ENCODE results near the gene ZNF618.

The ZNF618 gene

DNA sequence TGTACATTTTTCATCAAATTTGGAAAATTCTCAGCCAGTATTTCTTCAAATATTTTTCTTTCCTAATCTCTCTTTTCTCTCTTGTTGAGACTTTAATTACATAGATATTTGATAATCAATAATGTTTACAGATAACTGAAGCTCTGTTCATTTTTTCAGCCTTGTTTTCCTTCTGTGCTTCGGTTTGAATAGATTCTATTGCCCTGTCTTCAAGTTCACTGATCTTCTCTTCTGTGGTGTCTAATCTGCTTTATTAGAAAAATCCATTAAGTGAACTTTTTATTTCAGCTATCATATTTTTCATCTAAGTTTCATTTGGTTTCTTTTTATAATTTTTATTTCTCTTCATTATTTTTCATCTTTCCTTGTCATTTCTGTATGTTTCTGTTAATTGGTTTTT lies 147.9 kb downstream of the ZNF618 start:
- DNase-seq (ENCODE audit: low read depth in 2 of 2) = no peak

- no peak for DNase-seq (ENCODE audit: low read depth in 2 of 2)
Measured at GRCh38 chr9:114025196-114025753, 149.2 kb downstream of the ZNF618 start.

DNA sequence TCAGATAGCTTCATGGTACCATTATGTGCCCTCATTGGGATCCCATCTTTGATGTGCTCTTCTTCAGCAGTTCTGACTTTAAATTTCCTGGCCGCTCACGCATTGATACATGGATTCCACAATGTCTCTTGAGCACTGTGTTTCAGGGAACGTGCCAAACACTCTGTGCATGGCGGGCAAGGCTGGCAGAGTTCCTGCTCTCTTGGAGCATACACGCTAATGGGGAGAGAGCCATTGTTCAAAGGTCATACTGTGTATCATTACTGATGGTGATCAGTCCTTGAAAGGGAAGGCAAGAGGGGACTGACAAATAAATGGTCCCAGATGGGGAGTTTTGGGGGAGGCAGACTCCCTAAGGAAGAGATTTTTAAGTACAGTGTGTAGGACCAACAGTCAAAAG lies 149.7 kb downstream of the ZNF618 start:
- no peak for DNase-seq (ENCODE audit: low read depth in 2 of 2)

- DNase-seq (ENCODE audit: low read depth in 2 of 2) = no peak
Measured at GRCh38 chr9:114026335-114026734, 150.2 kb downstream of the ZNF618 start.

DNA sequence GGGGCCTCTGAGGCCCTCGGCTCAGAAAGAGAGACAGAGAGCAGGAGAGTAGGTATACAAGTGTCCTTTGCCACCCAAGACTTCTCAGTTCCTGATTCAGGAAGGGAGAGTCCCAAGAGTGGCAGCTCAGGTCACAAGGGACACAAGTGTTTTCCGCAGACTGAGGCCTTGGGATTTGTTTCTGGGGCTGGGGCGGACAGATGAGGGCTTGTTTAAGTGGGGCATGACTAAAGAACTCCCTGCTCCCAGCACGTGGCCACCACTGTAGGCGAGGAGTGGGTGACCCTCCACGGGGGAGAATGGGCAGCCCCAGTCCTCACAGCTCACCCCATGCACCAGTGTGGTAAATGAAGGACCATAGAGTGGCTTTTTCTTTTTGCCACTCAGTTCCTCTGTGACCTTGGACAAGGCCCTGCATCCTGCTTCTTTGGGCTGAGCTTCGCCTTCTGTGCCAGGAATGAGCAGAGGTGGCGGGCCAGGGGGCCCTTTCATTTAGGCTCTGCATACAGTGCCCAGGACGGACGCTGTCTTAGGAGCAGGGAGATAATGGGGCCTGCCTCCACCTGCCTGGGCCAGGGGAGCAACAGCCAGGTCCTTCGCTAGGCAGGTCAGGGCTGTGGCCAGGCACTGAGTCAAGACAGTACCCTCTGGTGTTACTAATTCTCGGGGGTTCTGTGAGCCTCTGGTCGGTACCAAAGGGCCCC lies 151.2 kb downstream of the ZNF618 start:
- no peak for DNase-seq (ENCODE audit: low read depth in 2 of 2)

DNA sequence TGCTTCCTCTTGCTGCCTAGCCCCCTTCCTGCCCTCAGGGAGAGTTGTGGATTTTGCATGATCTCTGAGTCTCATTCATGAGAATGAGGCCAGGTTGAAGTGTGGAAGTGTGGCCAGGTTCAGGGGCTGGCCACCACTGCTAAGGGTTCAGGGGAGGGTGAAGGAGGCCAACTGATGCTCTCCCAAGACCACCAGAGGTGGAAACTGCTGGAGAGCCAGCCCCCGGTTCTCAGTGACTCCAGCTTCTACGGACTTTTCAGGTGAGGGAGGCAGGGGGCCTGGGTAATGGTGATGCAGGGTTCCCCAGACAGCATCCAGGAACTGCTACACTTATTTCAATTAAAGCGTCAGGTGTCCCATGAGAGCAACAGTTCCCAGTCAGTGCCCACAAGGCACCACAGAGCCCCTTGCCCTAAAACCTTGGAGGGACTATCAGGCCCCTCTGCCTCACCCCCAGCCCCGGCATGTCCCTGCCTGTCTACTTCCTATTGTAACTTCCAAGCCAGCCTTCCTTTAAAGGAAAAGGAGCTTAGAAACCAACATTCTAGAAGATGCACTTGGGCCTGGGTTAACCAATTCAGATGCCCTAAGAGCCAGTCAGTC lies 151.9 kb downstream of the ZNF618 start:
- no peak for DNase-seq (ENCODE audit: low read depth in 2 of 2)

GRCh38 chr9:114028646-114029045 lies 152.5 kb downstream of the ZNF618 start:
- no peak for DNase-seq (ENCODE audit: low read depth in 2 of 2)

DNA sequence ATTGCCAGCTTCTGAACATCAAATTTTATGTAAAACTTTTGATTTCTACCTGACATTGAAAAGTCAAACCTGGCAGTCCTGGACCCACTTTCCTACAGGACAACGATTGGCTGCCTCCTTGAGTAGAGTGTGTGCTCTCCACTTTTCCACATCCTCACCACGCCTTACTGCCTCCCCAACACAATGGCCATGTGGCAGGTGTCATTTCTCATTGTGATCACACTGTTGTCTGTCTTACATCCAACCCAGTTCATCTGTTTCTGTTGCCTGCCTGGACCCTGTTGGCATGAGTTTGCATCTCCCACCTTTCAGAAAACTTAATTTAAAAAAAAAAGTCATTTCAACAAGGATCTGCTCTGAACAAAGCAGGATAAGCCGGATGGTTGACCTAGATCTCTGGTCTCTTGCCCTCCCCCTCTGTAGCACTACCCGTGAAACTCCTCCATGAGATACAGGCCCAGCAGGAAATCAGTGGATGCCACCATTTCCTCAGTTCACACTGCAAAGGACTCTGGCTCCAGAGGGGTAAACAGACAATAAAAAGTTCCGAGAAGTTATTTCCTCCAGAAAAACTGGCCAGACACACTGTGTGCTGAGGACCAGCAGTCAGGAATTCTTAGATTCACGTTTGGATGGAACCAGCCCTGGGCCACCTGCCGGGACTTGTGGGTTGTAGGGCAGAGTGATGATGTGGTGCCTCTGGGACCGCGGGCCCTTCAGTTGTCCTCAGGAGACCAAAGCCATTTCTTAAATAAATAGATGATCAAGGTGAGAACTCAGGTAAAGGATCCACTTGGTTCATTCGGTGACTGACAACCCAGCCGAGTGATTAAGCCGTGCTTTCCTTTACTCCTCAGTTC lies 153.4 kb downstream of the ZNF618 start:
- DNase-seq (ENCODE audit: low read depth in 2 of 2) = no peak

GRCh38 chr9:114030364-114030763 lies 154.3 kb downstream of the ZNF618 start:
- no peak for DNase-seq (ENCODE audit: low read depth in 2 of 2)

DNA sequence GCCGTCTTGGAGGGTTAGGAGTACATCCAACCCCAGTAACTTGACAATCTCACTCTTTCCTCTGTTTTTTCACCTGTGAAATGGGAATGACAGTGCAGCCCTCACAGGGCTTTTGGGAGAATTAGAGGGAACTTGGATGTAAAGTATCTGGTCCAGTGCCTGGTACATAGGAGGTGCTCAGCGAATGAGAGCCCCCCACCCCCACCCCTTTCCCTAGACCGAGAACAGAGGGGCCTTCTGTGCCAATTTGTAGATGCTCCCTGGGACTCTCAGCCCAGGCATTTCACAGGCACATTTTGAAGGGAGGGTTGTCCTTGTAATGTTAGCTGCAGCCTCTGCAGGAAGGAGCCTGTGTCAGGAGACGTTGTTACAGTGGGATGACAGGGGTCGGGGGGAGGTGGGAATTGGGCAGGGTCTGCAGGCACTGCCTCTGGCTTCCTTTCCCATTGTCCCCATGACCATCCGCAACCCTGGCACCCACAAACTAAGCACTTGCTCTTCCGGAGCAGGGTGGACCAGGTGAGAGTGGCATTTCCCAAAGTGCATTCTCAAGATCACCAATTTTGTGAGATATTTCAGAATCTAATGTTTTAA lies 155.0 kb downstream of the ZNF618 start:
- DNase-seq (ENCODE audit: low read depth in 2 of 2) = no peak

DNA sequence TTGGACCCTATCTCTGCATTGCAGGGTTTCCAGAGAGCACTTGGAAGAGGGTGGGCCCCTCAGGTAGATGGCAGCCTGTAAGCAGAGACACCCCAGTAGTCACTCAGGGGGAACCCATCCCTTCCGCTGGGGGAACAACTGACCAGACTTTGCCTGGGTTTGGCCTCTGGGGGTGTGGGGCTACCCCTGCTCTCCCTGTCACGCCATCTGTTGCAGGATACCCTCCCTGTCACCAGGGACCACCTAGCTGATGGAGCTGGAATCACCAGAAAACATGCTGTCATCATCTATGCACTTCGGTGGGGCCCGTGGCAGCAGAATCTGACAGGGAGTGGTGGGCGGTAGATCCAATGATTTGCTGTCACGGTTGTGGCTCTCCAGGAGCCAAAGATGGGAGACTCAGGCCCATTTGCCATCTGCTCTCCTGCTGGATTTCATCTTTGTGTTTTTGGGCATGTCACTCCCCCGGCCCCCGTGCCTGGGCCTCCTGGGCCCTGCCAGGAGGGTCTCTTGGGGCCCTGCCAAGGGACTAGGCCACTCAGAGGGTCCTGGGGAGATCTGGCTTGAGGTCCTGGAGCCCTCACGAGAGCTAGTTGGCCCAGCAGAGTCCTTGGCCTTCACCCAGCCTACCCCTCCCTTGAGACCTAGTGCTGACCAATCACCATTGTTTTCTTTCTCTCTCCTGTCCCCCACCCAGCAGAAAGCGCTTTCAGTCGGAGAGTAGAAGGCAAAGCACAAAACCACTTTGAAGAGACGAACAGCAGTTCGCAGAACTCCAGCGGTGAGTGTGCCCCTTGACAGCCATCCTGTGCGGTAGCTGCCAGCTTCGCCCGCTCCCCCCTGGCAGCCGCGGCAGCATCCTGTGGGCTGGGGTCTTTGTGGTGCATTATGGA lies 156.1 kb downstream of the ZNF618 start:
- DNase-seq (ENCODE audit: low read depth in 2 of 2) = no peak

GRCh38 chr9:114033397-114034103 lies 157.4 kb downstream of the ZNF618 start:
- no peak for DNase-seq (ENCODE audit: low read depth in 2 of 2)

DNA sequence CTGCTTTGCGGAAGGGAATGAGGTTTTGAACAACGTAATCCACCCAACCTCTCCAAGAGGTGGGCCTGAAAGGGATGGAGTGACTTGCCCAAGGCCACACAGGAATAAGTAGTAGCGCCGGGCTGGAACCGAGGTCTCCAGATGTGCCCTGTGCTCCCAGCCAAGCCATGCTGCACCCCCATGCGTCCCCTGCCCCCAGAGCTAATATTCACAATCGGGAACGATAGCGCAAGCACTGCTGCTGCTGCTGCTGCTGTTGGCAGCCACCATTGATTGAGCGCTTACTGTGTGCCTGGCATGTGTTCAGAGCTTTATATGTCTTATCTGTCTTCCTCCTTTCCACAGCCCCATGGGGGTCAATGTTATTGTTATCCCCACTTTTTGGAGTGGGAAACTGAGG lies 158.1 kb downstream of the ZNF618 start:
- no peak for DNase-seq (ENCODE audit: low read depth in 2 of 2)

DNA sequence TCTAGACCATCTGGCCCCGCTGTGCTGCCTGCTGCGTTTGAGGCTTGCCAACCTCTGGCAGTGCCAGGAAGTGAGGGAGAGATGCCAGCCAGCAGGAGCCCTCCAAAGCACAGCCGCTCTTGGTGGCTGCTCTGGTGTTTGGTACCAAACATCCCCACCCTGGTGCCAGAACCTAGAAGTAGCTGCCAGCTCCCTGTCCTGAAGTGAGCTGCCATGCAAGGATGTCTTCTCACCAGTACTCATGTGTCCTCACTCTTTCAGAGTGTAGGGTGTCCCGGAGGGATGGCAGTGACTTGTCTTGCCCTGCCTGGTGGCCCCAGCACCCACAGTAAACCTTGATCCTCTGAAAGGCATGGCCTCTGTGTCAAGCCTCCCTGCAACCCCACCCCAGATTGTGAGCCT lies 158.6 kb downstream of the ZNF618 start:
- no peak for DNase-seq (ENCODE audit: low read depth in 2 of 2)

- DNase-seq (ENCODE audit: low read depth in 2 of 2) = no peak
Measured at GRCh38 chr9:114035221-114035844, 159.2 kb downstream of the ZNF618 start.

- DNase-seq (ENCODE audit: low read depth in 2 of 2) = no peak
Measured at GRCh38 chr9:114035845-114036801, 160.0 kb downstream of the ZNF618 start.

DNA sequence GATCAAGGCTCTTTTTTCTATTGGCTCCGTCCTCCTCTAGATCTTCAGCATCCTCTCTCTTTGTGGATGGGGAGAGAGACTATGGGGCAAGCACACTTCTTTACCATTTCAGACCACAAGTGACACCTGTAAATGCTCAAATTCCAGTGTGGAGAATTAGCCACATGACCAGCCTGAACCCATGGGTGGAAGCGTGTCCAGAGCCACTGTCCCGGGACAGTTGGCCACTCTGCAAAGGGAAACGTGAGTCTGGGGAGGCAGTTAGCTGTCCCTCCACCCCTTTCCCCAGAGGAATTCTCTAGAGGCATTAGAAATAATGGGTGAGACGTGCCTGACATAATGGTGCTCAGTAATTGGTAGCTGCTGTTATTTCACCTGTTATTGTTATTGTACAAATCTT lies 161.1 kb downstream of the ZNF618 start:
- DNase-seq (ENCODE audit: low read depth in 2 of 2) = no peak

DNA sequence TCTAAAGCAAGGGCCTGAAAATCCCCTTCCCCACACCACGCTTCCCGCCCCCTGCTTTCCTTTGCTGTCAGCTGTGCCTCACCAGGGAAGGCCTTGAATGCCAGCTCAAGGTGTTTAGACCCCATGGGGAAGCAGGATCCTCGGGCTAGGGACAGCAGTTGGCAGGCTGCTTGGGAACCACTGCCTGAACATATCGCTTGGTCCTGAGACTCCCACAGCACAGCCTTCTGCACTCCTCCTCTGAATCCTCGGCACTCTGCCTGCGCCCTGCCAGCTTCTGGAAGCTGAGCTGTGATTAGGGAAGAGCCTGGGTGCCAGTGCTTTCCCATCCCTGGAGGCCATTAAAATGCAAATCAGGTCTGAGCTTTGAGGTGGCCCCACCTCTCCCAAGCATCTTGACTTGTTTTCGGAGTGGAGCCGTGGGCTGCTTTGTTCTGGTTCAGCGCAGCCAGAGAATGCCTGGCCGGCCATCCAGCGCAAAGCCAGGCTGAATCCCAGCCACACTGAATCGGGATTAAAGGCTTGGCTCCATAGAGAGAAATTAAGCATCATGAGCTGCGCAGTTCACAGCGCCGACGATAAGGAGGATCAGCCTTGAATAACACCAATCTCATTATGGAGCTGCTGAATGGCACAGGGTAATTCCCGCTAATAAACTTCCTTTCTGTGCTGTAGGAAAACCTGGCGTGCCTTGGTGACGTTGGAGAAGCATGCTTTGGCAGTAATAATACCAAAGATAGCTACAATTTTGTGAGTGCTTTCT lies 162.0 kb downstream of the ZNF618 start:
- DNase-seq (ENCODE audit: low read depth in 2 of 2) = no peak
